Activated CD4-positive, alpha-beta T cell treated with anti-CD3 and anti-CD28 coated beads for 24 hours (primary cell): ENCODE measurements around the gene TLR10.
"Not testable (repeated sequence)": the region's sequence is repeated elsewhere in the genome, so short reads cannot be mapped to it uniquely, and the experiment has no call there.

Experiments
- DNase-seq, 2 donors: peaks; one replicate each; pipeline ENCODE4 v3.0.0-alpha.2; 2020; ENCODE audit warnings: low read depth in 2 of 2

Gene TLR10

GRCh38 chr4:38782452-38783108 is at the start of gene TLR10:
Gene TLR10, minus strand, starts transcription at chr4:38782990. Its CDS starts 7,400 bp downstream, at chr4:38775590.
- DNase-seq: peak in 1 of 2 donors; percentile 39

DNA sequence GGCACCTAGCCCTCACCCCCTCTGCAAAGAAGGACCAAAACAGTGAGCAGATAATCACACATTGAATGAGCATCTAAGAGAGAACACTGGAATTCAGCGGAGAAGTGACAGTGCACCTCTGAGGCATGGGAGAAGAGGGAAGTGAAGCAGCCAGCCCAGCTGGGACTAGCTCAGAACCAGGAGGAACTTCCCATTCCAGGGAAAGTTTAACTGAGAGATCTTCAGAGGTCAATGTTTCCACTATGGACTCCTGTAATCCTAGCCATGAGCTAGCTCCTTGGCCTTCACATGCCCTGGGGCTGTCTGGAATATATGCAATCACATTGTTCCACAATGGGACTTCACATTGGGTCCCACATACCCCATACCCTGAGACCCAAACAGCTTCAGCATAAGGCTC is 49.4 kb upstream of the TLR10 start:
- DNase-seq: no peak

DNA sequence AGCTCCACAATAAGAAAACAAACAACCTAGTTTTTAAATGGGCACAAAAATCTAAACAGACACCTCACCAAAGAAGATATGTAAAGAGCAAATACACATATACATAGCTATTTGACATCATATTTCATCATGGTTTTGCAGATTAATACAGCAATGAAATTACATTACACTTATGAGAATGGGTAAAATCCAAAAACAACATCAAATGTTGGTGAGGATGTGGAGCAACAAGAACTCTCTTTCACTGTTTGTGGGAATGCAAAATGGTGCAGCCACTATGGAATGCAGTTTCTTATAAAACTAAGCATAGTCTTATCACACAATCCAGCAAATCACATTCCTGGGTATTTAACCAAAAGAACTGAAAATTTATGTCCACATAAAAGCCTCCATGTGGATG is 48.9 kb upstream of the TLR10 start:
- no peak for DNase-seq

DNA sequence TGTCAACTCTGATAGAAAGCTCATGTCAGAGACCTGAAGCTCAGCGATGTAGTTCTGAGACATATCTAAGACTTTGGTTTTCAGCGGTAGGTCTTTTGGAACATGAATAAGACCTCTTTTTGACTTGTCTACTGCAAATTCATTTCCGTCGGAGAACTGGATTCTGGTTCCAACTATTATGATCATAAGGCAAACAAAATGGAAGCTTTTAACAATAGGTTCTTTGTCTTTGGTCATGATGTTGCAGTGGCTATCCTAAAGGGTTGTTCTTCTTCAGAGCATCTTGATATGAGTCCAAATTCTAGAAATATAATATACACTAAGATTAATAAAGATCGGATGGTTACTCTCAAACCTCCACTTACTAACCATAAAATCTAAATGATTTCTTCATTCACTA is 46.4 kb upstream of the TLR10 start:
- no peak for DNase-seq

GRCh38 chr4:38823766-38824165 is 41.0 kb upstream of the TLR10 start:
- no peak for DNase-seq

GRCh38 chr4:38822748-38823303 is 40.0 kb upstream of the TLR10 start:
- DNase-seq: no peak

- no peak for DNase-seq
Observed at GRCh38 chr4:38821739-38822138, 38.9 kb upstream of the TLR10 start.

GRCh38 chr4:38820329-38821061 is 37.7 kb upstream of the TLR10 start:
- no peak for DNase-seq

DNA sequence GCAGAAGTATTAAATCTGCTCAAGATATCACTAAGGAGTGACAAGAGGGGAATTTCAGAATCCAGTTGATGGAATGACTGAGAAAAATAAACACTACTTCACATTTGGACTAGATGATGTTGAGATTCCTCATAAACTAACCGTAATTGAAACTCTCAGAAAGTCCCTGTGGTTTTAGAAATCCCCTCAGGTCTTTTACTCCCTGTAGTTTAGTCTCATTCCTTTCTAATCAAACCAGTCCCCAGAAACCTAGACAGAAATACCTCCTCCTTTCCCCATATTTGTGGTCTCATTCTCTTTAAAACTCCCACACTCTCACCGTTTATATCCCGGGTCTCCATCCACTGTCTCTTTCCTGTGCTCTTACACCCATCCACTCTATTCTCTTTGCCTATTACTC is 36.8 kb upstream of the TLR10 start:
- DNase-seq: no peak

DNA sequence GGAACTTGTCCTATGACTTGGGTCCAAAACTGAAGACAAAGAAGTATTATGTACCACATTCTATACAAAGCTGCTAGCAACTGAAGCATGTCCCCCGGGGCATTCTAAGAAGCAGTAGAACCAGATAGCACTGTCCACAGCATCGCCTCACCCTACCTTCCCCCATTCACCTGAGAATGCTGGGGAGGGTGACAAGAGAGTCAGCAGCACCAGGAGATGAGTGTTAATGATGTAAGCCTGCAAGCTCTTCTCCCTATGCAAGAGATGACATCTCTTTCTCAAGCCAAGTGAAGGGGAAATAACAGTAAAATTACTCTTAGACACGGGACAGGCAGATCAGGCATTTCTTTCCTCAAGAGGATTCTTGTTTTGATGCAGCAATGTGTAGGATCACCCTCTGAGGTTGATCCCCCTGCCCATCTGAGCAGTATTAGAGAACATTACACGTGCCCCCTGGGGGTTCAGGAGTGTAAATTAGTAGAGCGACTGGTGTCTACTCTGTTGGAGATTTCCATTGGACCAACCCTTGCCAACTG is 35.7 kb upstream of the TLR10 start:
- no peak for DNase-seq

DNA sequence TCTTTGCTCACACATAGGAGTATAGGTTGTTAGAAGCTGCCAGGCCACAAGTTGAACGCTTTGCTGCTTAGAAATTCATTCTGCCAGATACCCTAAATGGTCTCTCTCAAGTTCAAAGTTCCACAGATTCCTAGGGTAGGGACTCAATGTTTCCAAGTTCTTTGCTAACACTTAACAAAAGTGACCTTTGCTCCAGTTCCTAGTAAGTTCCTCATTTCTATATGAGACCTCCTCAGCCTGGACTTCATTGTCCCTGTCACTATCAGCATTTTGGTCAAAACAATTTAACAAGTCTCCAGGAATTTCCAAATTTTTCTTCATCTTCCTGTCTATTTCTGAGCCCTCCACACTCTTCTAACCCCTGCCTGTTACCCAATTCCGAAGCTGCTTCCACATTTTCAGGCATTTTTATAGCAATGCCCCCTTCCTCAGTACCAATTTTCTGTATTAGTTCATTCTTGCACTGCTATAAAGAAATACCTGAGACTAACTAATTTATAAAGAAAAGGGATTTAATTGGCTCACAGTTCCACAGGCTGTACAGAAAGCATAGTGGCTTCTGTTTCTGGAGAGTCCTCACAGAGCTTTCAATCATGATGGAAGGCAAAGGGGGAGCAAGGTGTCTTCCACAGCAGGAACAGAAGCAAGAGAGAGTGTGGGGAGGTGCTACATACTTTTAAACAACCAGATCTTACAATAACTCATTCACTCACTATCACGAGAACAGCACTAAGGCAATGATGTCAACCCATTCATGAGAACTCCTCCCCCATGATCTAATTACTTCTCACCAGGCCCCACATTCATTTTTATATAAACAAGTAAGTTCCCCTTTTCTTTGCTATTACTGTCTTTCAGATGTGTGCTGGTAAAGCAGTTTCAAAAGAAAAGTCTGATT is 33.3 kb upstream of the TLR10 start:
- no peak for DNase-seq

- DNase-seq: no peak
Observed at GRCh38 chr4:38814386-38814785, 31.6 kb upstream of the TLR10 start.

GRCh38 chr4:38811297-38811696 is 28.5 kb upstream of the TLR10 start:
- DNase-seq: no peak

GRCh38 chr4:38807462-38807861 is 24.7 kb upstream of the TLR10 start:
- DNase-seq: not testable (repeated sequence)

GRCh38 chr4:38806251-38806650 is 23.5 kb upstream of the TLR10 start:
- not testable (repeated sequence) for DNase-seq

- no peak for DNase-seq
Observed at GRCh38 chr4:38805530-38806145, 22.8 kb upstream of the TLR10 start.

GRCh38 chr4:38804654-38805295 is 22.0 kb upstream of the TLR10 start, which contains the start of gene TLR1:
Gene TLR1, minus strand, starts transcription at chr4:38804791. Its CDS starts 5,960 bp downstream, at chr4:38798831.
- no peak for DNase-seq

- DNase-seq: no peak
Observed at GRCh38 chr4:38803833-38804653, 21.3 kb upstream of the TLR10 start.

DNA sequence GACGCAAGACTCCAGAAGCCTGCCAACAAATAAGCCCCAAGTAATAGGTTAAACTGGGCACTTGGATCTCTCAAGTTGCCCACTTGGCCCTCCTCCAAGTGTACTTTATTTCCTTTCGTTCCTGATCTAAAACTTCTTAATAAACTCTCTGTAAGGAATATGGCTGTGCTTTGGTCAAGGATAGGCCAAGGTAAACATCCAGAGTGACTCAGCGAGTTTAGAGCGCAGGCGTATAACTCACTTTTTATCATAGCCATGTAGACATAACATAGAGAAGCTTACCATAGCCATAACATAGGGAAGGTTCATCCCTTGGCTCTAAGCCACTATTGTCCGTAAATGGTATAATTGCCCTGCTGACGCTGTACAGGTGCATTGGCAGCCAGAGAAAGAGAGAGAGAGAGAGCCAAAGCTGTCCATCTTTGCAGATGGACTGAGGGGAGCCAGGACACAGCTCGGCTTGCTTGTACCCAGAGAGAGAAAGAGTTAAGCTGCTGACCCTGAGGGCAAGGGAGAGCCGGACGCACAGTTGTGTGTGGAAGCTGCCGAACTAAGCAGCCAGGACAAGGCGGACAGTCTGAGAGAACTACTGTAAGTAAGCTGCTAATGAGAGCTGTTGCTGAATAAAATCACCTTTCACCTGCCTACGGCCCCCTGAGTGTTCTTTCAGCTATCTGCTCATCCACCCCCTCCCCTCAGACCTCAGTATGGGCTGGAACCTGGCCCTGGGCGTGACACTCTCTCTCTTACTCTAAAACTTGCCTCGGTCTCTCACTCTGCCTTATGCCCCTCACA is 20.0 kb upstream of the TLR10 start:
- no peak for DNase-seq
